ENCODE data around the gene SLC4A1.

The SLC4A1 gene

GRCh38 chr17:44312396-44313104, 44.6 kb upstream of the SLC4A1 start:
- no peak for ATAC-seq
- TF ChIP-seq ARNTL (CRISPR knock-in tag; IDR thresholded peaks at IDR 0.05; ENCODE audit: borderline replicate concordance, low read depth) (no peak), POU6F1 (CRISPR knock-in tag; IDR thresholded peaks at IDR 0.05; ENCODE audit: borderline replicate concordance, low read depth) (no peak), BACH2 (CRISPR knock-in tag; IDR thresholded peaks at IDR 0.05; ENCODE audit: borderline replicate concordance) (no peak), ZC3H10 (CRISPR knock-in tag; IDR thresholded peaks at IDR 0.05) (no peak), CREB5 (CRISPR knock-in tag; IDR thresholded peaks at IDR 0.05; ENCODE audit: low read depth) (no peak), PPARA (CRISPR knock-in tag; IDR thresholded peaks at IDR 0.05; ENCODE audit: borderline replicate concordance) (no peak), ESRRG (CRISPR knock-in tag; IDR thresholded peaks at IDR 0.05) (no peak), ZNF70 (CRISPR knock-in tag; IDR thresholded peaks at IDR 0.05) (no peak), TSHZ2 (CRISPR knock-in tag; IDR thresholded peaks at IDR 0.05) (no peak), CSRNP3 (CRISPR knock-in tag; IDR thresholded peaks at IDR 0.05) (no peak)

GRCh38 chr17:44311562-44312181, 43.7 kb upstream of the SLC4A1 start:
- no peak for ATAC-seq
- no peak for TF ChIP-seq GLIS3 (CRISPR knock-in tag; IDR thresholded peaks at IDR 0.05)
- no peak for TF ChIP-seq ZNF70 (CRISPR knock-in tag; IDR thresholded peaks at IDR 0.05)

GRCh38 chr17:44310609-44311376, 42.9 kb upstream of the SLC4A1 start:
- TF ChIP-seq GLIS3 (CRISPR knock-in tag; IDR thresholded peaks at IDR 0.05), result no peak
- TF ChIP-seq ZNF70 (CRISPR knock-in tag; IDR thresholded peaks at IDR 0.05), result no peak
- no peak for TF ChIP-seq OSR1 (CRISPR knock-in tag; IDR thresholded peaks at IDR 0.05)
- TF ChIP-seq CSDC2 (CRISPR knock-in tag; IDR thresholded peaks at IDR 0.05), result no peak
- TF ChIP-seq ISL1 (CRISPR knock-in tag; IDR thresholded peaks at IDR 0.05), result no peak
- TF ChIP-seq RARB (CRISPR knock-in tag; IDR thresholded peaks at IDR 0.05), result no peak
- TF ChIP-seq PATZ1 (CRISPR knock-in tag; IDR thresholded peaks at IDR 0.05; ENCODE audit: borderline replicate concordance), result no peak
- no peak for TF ChIP-seq CSRNP3 (CRISPR knock-in tag; IDR thresholded peaks at IDR 0.05)
- no peak for TF ChIP-seq ZFP3 (CRISPR knock-in tag; IDR thresholded peaks at IDR 0.05)
- no peak for TF ChIP-seq TSHZ2 (CRISPR knock-in tag; IDR thresholded peaks at IDR 0.05)
- TF ChIP-seq SNAI2 (CRISPR knock-in tag; IDR thresholded peaks at IDR 0.05), result no peak
- no peak for TF ChIP-seq ZNF8 (CRISPR knock-in tag; IDR thresholded peaks at IDR 0.05)
- TF ChIP-seq BACH2 (CRISPR knock-in tag; IDR thresholded peaks at IDR 0.05; ENCODE audit: borderline replicate concordance), result no peak
- TF ChIP-seq ZNF565 (CRISPR knock-in tag; conservative IDR thresholded peaks at IDR 0.05; ENCODE audit: low read depth), result no peak
- TF ChIP-seq ZFP30 (CRISPR knock-in tag; IDR thresholded peaks at IDR 0.05), result no peak
- TF ChIP-seq ESRRG (CRISPR knock-in tag; IDR thresholded peaks at IDR 0.05), result no peak
- no peak for TF ChIP-seq ARNTL (CRISPR knock-in tag; IDR thresholded peaks at IDR 0.05; ENCODE audit: borderline replicate concordance, low read depth)
- TF ChIP-seq TOX (CRISPR knock-in tag; IDR thresholded peaks at IDR 0.05; ENCODE audit: borderline replicate concordance), result no peak
- TF ChIP-seq ZC3H10 (CRISPR knock-in tag; IDR thresholded peaks at IDR 0.05), result no peak
- ATAC-seq, result no peak

Measured in SK-N-SH treated with all-trans-retinoic acid at 6 μM for 48 hours (cell line).